ENCODE results near the gene FAM237B. TPM values are rescaled to one million over a fixed set of nuclear protein-coding genes. Genes with fewer than 3 reads are reported as not detected.

The FAM237B gene
- total and polyA plus RNA-seq, 2 of the 4 experiments (the other 2 are of a cell fraction), result not detected

- no peaks in the 10 kb centered on the region for H4K20me1 ChIP-seq (ENCODE audit: insufficient read depth, low read length)
- TF ChIP-seq RFX5 (IDR thresholded peaks at IDR 0.05; ENCODE audit: low read depth, low read length), result no peak
- TF ChIP-seq MAFK (IDR thresholded peaks at IDR 0.05; ENCODE audit: low read depth, low read length), result no peak
- no peak for TF ChIP-seq FOS (IDR thresholded peaks at IDR 0.05; ENCODE audit: low read depth, low read length)
- TF ChIP-seq, protein P1, sequence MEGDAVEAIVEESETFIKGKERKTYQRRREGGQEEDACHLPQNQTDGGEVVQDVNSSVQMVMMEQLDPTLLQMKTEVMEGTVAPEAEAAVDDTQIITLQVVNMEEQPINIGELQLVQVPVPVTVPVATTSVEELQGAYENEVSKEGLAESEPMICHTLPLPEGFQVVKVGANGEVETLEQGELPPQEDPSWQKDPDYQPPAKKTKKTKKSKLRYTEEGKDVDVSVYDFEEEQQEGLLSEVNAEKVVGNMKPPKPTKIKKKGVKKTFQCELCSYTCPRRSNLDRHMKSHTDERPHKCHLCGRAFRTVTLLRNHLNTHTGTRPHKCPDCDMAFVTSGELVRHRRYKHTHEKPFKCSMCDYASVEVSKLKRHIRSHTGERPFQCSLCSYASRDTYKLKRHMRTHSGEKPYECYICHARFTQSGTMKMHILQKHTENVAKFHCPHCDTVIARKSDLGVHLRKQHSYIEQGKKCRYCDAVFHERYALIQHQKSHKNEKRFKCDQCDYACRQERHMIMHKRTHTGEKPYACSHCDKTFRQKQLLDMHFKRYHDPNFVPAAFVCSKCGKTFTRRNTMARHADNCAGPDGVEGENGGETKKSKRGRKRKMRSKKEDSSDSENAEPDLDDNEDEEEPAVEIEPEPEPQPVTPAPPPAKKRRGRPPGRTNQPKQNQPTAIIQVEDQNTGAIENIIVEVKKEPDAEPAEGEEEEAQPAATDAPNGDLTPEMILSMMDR (conservative IDR thresholded peaks at IDR 0.05; ENCODE audit: low read depth, low read length), result no peak
- no peak for TF ChIP-seq RCOR1 (IDR thresholded peaks at IDR 0.05; ENCODE audit: insufficient replicate concordance, low read length)
- TF ChIP-seq POLR2A (IDR thresholded peaks at IDR 0.05; ENCODE audit: low read depth, low read length), result no peak
- no peak for TF ChIP-seq SMC3 (IDR thresholded peaks at IDR 0.05; ENCODE audit: low read depth, low read length)
- no peak for TF ChIP-seq RAD21 (IDR thresholded peaks at IDR 0.05; ENCODE audit: low read length)
- TF ChIP-seq, protein P2, sequence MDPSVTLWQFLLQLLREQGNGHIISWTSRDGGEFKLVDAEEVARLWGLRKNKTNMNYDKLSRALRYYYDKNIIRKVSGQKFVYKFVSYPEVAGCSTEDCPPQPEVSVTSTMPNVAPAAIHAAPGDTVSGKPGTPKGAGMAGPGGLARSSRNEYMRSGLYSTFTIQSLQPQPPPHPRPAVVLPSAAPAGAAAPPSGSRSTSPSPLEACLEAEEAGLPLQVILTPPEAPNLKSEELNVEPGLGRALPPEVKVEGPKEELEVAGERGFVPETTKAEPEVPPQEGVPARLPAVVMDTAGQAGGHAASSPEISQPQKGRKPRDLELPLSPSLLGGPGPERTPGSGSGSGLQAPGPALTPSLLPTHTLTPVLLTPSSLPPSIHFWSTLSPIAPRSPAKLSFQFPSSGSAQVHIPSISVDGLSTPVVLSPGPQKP (IDR thresholded peaks at IDR 0.05; ENCODE audit: borderline replicate concordance, low read depth, low read length), result no peak
- TF ChIP-seq MAZ (IDR thresholded peaks at IDR 0.05; ENCODE audit: borderline replicate concordance, low read depth, low read length), result no peak
- TF ChIP-seq NFE2L2 (IDR thresholded peaks at IDR 0.05; ENCODE audit: low read depth, low read length), result no peak
- TF ChIP-seq MXI1 (IDR thresholded peaks at IDR 0.05; ENCODE audit: borderline replicate concordance, low read depth, low read length), result no peak
- H3K14ac ChIP-seq (replicated peaks; ENCODE audit: low read depth, low read length), result no peak overlapping the region
- H3K79me1 ChIP-seq (ENCODE audit: low read depth in 1 of 2, low read length in 2 of 2), result no peaks in the 10 kb centered on the region
- ATAC-seq (ENCODE audit: low read depth) (no peak), DNase-seq (no peak)
- H2BK20ac ChIP-seq (ENCODE audit: low read depth, low read length), result no peak overlapping the region
- H2BK120ac ChIP-seq (ENCODE audit: low read depth, low read length), result no peak overlapping the region
- H3K4me1 ChIP-seq (ENCODE audit: control insufficient read depth, insufficient read depth, low read length), result no peaks in the 10 kb centered on the region
- H2AK9ac ChIP-seq (replicated peaks; ENCODE audit: low read depth, low read length, poor library complexity), result no peak overlapping the region
- no TSS peak for BruUV-seq (replicated peaks)
- H2BK15ac ChIP-seq (ENCODE audit: low read depth, low read length), result no peak overlapping the region
- WGBS, 2 experiments (ENCODE audit: extremely low coverage in 2 of 2, insufficient read length in 1 of 2), result no CpG with 5 or more reads among the region's 5 CpGs
- no peaks in the 10 kb centered on the region for H3K9me1 ChIP-seq (ENCODE audit: insufficient read depth, low read length)
- no peak overlapping the region for H4K91ac ChIP-seq (ENCODE audit: insufficient read depth, low read depth, low read length)
- no peak overlapping the region for H3K56ac ChIP-seq (ENCODE audit: extremely low read depth, insufficient read depth, low read length)
- no peak overlapping the region for H4K5ac ChIP-seq (ENCODE audit: low read depth, low read length)
- no peak overlapping the region for H2AFZ ChIP-seq (replicated peaks; ENCODE audit: low read length, poor library complexity)
- intact Hi-C loops (cut with micrococcal nuclease) (no loop called here), dilution Hi-C loops (cut with HindIII; ENCODE audit: low sequenced_read_pairs, unreplicated experiment) (no loop called here), in situ Hi-C loops (cut with MboI; ENCODE audit: low sequenced_read_pairs) (loop anchor here (25.0 kb wide), 1 partner anchor 1523 kb away; the partner anchor contains the start of gene TEX47)
- CTCF ChIA-PET, result no interaction called here
- POLR2A ChIA-PET (ENCODE audit: unreplicated experiment), result no interaction called here
- no peaks in the 10 kb centered on the region for H3K27me3 ChIP-seq (ENCODE audit: control insufficient read depth, insufficient read depth, low read length)
- H3K36me3 ChIP-seq (ENCODE audit: control insufficient read depth, insufficient read depth, low read length), result no peaks in the 10 kb centered on the region
- H2AK5ac ChIP-seq (ENCODE audit: low read depth, low read length), result no peak overlapping the region
- H4K8ac ChIP-seq (ENCODE audit: low read depth in 2 of 2, low read length in 2 of 2), result no peak overlapping the region
- no peak overlapping the region for H3K27ac ChIP-seq (ENCODE audit: insufficient read depth, low read length)
- no peak overlapping the region for H3K4me3 ChIP-seq (ENCODE audit: insufficient read depth, low read depth, low read length)
- no peak overlapping the region for H3K4ac ChIP-seq (ENCODE audit: low read depth, low read length)
- H3K23ac ChIP-seq (ENCODE audit: low read depth, low read length), result no peak overlapping the region
- no peaks in the 10 kb centered on the region for H3K9me3 ChIP-seq (ENCODE audit: control insufficient read depth, insufficient read depth, low read length)
- no peak overlapping the region for H2BK5ac ChIP-seq (ENCODE audit: low read depth, low read length, poor library complexity, severe bottlenecking)
- no peak overlapping the region for H3K9ac ChIP-seq (ENCODE audit: low read depth, low read length)
- no peak overlapping the region for H3K4me2 ChIP-seq (ENCODE audit: low read depth, low read length)
- H3K18ac ChIP-seq (ENCODE audit: low read depth, low read length), result no peak overlapping the region
These were observed 11.2 kb downstream of the FAM237B start for GRCh38 chr7:90309872-90310271.
